ENCODE data around the gene ZEB2. TPM values are rescaled to one million over a fixed set of nuclear protein-coding genes. Genes with fewer than 3 reads are reported as not detected.

ZEB2 gene
- total and polyA plus RNA-seq, 2 donors (not counting 3 experiments of a cell fraction or from before 2014, with no cell fraction given) = 17.9 to 49.6 TPM

DNA sequence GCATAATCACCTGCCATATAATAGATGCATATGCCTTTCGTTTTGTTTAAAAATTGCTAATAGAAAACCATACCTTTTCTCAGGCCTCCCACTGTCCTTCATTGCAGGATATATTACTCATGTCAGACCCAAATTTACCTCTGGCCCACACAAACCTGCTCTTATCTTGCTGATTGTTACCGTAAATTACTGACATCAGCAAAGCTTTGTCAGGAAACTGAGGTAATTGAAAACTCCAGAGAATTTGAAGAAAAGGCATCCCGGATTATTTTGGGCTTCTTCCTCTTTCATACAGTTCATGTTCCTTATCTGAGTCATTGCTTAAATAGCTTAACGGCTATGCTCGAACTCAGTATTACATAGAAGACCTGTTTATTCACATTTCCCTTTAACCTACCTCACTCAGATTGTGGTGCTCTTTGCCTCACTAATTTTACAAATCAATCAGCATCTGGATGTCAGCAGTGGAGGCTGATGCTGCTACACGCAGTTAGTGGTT lies 145.7 kb downstream of the ZEB2 start:
- H3K36me3 ChIP-seq (ENCODE audit: control insufficient read depth in 2 of 2, extremely low read depth in 1 of 2, insufficient read depth in 2 of 2, low read length in 2 of 2) = no peaks in the 10 kb centered on the region
- H3K9ac ChIP-seq (replicated peaks; ENCODE audit: extremely low read depth, insufficient read depth, low read length) = no peak overlapping the region
- H3K4me2 ChIP-seq (ENCODE audit: insufficient read depth, low read length) = no peak overlapping the region
- H3K27me3 ChIP-seq (ENCODE audit: control insufficient read depth in 2 of 2, insufficient read depth in 2 of 2, low read length in 2 of 2) = no peaks in the 10 kb centered on the region
- no peak overlapping the region for H3K4me3 ChIP-seq (replicated peaks in 1 of 3; ENCODE audit: insufficient read depth in 1 of 3, low read depth in 1 of 3, low read length in 3 of 3)
- no peak overlapping the region for H2AFZ ChIP-seq (ENCODE audit: low read depth, low read length)
- TF ChIP-seq POLR2A (IDR thresholded peaks at IDR 0.05; ENCODE audit: low read depth, low read length) (no peak), MYC (IDR thresholded peaks at IDR 0.05; ENCODE audit: low read depth, low read length) (no peak), POLR2AphosphoS5 (IDR thresholded peaks at IDR 0.05; ENCODE audit: insufficient read depth, low read depth, low read length) (no peak), JUN (IDR thresholded peaks at IDR 0.05; ENCODE audit: borderline replicate concordance, insufficient read depth, insufficient read length, low read depth) (no peak), FOS (IDR thresholded peaks at IDR 0.05; ENCODE audit: borderline replicate concordance, insufficient read depth, low read length) (no peak), EZH2 (IDR thresholded peaks at IDR 0.05; ENCODE audit: borderline replicate concordance, low read depth, low read length, severe bottlenecking) (no peak), GATA2 (IDR thresholded peaks at IDR 0.05; ENCODE audit: insufficient read depth, insufficient read length, low read depth, low read length) (no peak)
- TF ChIP-seq, protein P1, sequence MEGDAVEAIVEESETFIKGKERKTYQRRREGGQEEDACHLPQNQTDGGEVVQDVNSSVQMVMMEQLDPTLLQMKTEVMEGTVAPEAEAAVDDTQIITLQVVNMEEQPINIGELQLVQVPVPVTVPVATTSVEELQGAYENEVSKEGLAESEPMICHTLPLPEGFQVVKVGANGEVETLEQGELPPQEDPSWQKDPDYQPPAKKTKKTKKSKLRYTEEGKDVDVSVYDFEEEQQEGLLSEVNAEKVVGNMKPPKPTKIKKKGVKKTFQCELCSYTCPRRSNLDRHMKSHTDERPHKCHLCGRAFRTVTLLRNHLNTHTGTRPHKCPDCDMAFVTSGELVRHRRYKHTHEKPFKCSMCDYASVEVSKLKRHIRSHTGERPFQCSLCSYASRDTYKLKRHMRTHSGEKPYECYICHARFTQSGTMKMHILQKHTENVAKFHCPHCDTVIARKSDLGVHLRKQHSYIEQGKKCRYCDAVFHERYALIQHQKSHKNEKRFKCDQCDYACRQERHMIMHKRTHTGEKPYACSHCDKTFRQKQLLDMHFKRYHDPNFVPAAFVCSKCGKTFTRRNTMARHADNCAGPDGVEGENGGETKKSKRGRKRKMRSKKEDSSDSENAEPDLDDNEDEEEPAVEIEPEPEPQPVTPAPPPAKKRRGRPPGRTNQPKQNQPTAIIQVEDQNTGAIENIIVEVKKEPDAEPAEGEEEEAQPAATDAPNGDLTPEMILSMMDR (IDR thresholded peaks at IDR 0.05; ENCODE audit: extremely low read depth in 1 of 2, insufficient read depth in 1 of 2, low read depth in 1 of 2, low read length in 2 of 2) = no peak
- TF ChIP-seq, protein P2, sequence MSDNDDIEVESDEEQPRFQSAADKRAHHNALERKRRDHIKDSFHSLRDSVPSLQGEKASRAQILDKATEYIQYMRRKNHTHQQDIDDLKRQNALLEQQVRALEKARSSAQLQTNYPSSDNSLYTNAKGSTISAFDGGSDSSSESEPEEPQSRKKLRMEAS (IDR thresholded peaks at IDR 0.05; ENCODE audit: insufficient read depth, insufficient read length) = no peak
- no peak overlapping the region for H3K27ac ChIP-seq (ENCODE audit: insufficient read depth, low read depth, low read length)
- intact Hi-C loops (cut with micrococcal nuclease) (no loop called here), dilution Hi-C loops (cut with MboI; ENCODE audit: extremely low pct_ligation_motif_present, low sequenced_read_pairs) (loop anchor here (25.0 kb wide), 1 partner anchor 138 kb away; the partner anchor contains the start of gene ZEB2)
- no peak for DNase-seq (ENCODE audit: low read depth, low spot score)
- H4K20me1 ChIP-seq (replicated peaks; ENCODE audit: control insufficient read depth, extremely low read depth, insufficient read depth, low read length) = no peaks in the 10 kb centered on the region
- ChIA-PET CTCF (no interaction called here), POLR2A (no interaction called here)
- no TSS peak for BruUV-seq (replicated peaks)
- H3K9me1 ChIP-seq (replicated peaks; ENCODE audit: control insufficient read depth, extremely low read depth, insufficient read depth, low read length) = no peaks in the 10 kb centered on the region
- no peaks in the 10 kb centered on the region for H3K4me1 ChIP-seq (ENCODE audit: control insufficient read depth, extremely low read depth, insufficient read depth, low read length)
- FAIRE-seq = no peak
- H3K9me3 ChIP-seq (replicated peaks; ENCODE audit: control insufficient read depth, insufficient read depth, low read length) = no peaks in the 10 kb centered on the region
- H3K79me2 ChIP-seq (ENCODE audit: control insufficient read depth, insufficient read depth, low read length) = no peaks in the 10 kb centered on the region

All from endothelial cell of umbilical vein (primary cell).